GM19395 (cell line): ENCODE measurements around the gene ANKRD35.

Source experiments
- ATAC-seq: cut with Tn5 transposase; IDR thresholded peaks from one replicate; pipeline ENCODE4 v1.9.1; 2021; ENCODE audit warnings: mild to moderate bottlenecking, moderate library complexity; ENCODE audit not compliant: unreplicated experiment

ANKRD35 gene

GRCh38 chr1:145897969-145898368 is 12.3 kb upstream of the ANKRD35 start:
- ATAC-seq = no peak

GRCh38 chr1:145895471-145895870 is 9.8 kb upstream of the ANKRD35 start:
- no peak for ATAC-seq

- no peak for ATAC-seq
Measured at GRCh38 chr1:145893306-145894055, 7.8 kb upstream of the ANKRD35 start.

GRCh38 chr1:145892486-145893087 is 6.9 kb upstream of the ANKRD35 start:
- no peak for ATAC-seq

GRCh38 chr1:145891587-145892485 is 6.2 kb upstream of the ANKRD35 start:
- ATAC-seq = peak; percentile 49

GRCh38 chr1:145891143-145891542 is 5.5 kb upstream of the ANKRD35 start:
- no peak for ATAC-seq

- no peak for ATAC-seq
Measured at GRCh38 chr1:145889722-145890121, 4.1 kb upstream of the ANKRD35 start.

GRCh38 chr1:145887631-145888030 is 2.0 kb upstream of the ANKRD35 start:
- no peak for ATAC-seq

- ATAC-seq = no peak
Measured at GRCh38 chr1:145886816-145887215, 1.1 kb upstream of the ANKRD35 start.

- ATAC-seq = peak; percentile 6
Measured at GRCh38 chr1:145886390-145886789, 724 bp upstream of the ANKRD35 start.

- ATAC-seq = no peak
Measured at GRCh38 chr1:145884675-145885074, 991 bp downstream of the ANKRD35 start.

- no peak for ATAC-seq
Measured at GRCh38 chr1:145879775-145880174, 5.9 kb downstream of the ANKRD35 start.

GRCh38 chr1:145878724-145879123 is 6.9 kb downstream of the ANKRD35 start:
- ATAC-seq = no peak

GRCh38 chr1:145877923-145878486 is 7.7 kb downstream of the ANKRD35 start:
- ATAC-seq = no peak

GRCh38 chr1:145874646-145875045 is 11.0 kb downstream of the ANKRD35 start:
- ATAC-seq = no peak

- ATAC-seq = no peak
Measured at GRCh38 chr1:145871994-145872924, 13.4 kb downstream of the ANKRD35 start.

GRCh38 chr1:145868232-145868631 is 17.4 kb downstream of the ANKRD35 start:
- ATAC-seq = no peak

GRCh38 chr1:145863282-145864018 is 22.2 kb downstream of the ANKRD35 start:
- no peak for ATAC-seq

GRCh38 chr1:145859491-145860023 is 26.1 kb downstream of the ANKRD35 start:
- peak; percentile 62 for ATAC-seq
